H9 (cell line): ENCODE data around the gene RUSF1. TPM values are rescaled to one million over a fixed set of nuclear protein-coding genes. Genes with fewer than 3 reads are reported as not detected.
A peak's percentile ranks its signal among the peaks of the same experiment; 100 is the strongest.

Experiments used
- DNase-seq: peaks from one replicate; pipeline ENCODE4 v3.0.0-alpha.2; 2017
- H2AFZ ChIP-seq: one replicate; pipeline ENCODE4 v1.6.1; 2013; ENCODE audit warnings: mild to moderate bottlenecking, low read length, control low read depth, moderate library complexity
- H2AK5ac ChIP-seq: 2 replicates; pipeline ENCODE4 v1.6.1; 2013; ENCODE audit warnings: low read length, control low read depth, mixed read lengths; ENCODE audit not compliant: insufficient read length
- H2BK120ac ChIP-seq: one replicate; pipeline ENCODE4 v1.6.1; 2013; ENCODE audit warnings: low read depth, mild to moderate bottlenecking, low read length, control low read depth, inconsistent platforms; ENCODE audit not compliant: poor library complexity, severe bottlenecking
- H2BK12ac ChIP-seq: 2 replicates; pipeline ENCODE4 v1.6.1; 2013; ENCODE audit warnings: low read length, control low read depth, mixed read lengths, low read depth; ENCODE audit not compliant: insufficient read length
- H2BK15ac ChIP-seq: 2 replicates; pipeline ENCODE4 v1.6.1; 2013; ENCODE audit warnings: low read depth, low read length, control low read depth
- H2BK20ac ChIP-seq: one replicate; pipeline ENCODE4 v1.6.1; 2013; ENCODE audit warnings: low read depth, mild to moderate bottlenecking, low read length, control low read depth, inconsistent platforms; ENCODE audit not compliant: poor library complexity, severe bottlenecking
- H2BK5ac ChIP-seq: 2 replicates; pipeline ENCODE4 v1.6.1; 2013; ENCODE audit warnings: low read length, control low read depth, mixed read lengths; ENCODE audit not compliant: insufficient read length
- H3K14ac ChIP-seq: 2 replicates; pipeline ENCODE4 v1.6.1; 2013; ENCODE audit warnings: low read length, control low read depth; ENCODE audit not compliant: insufficient read depth
- H3K18ac ChIP-seq: 2 replicates; pipeline ENCODE4 v1.6.1; 2013; ENCODE audit warnings: low read depth, mild to moderate bottlenecking, mixed read lengths, low read length, control low read depth; ENCODE audit not compliant: insufficient read length
- H3K23ac ChIP-seq: 2 replicates; pipeline ENCODE4 v1.6.1; 2013; ENCODE audit warnings: low read length, control low read depth, mixed read lengths, low read depth; ENCODE audit not compliant: insufficient read length
- H3K23me2 ChIP-seq: 2 replicates; pipeline ENCODE4 v1.6.1; 2013; ENCODE audit warnings: low read depth, mild to moderate bottlenecking, mixed read lengths, low read length, control low read depth; ENCODE audit not compliant: insufficient read length, poor library complexity, severe bottlenecking
- H3K27ac ChIP-seq: 2 replicates; pipeline ENCODE4 v1.5.1; 2013; ENCODE audit warnings: low read length, control low read depth, mixed read lengths, low read depth; ENCODE audit not compliant: insufficient read length
- H3K27me3 ChIP-seq: 2 replicates; pipeline ENCODE4 v1.6.1; 2013; ENCODE audit warnings: low read length, control low read depth, inconsistent platforms; ENCODE audit not compliant: insufficient read depth
- H3K4ac ChIP-seq: 2 replicates; pipeline ENCODE4 v1.6.1; 2013; ENCODE audit warnings: low read depth, mild to moderate bottlenecking, control low read depth, inconsistent platforms, low read length, moderate library complexity
- H3K4me1 ChIP-seq: 2 replicates; pipeline ENCODE4 v1.6.1; 2013; ENCODE audit warnings: low read length, control low read depth, inconsistent platforms; ENCODE audit not compliant: insufficient read depth
- H3K4me2 ChIP-seq: 2 replicates; pipeline ENCODE4 v1.6.1; 2013; ENCODE audit warnings: low read length, control low read depth, mixed read lengths; ENCODE audit not compliant: insufficient read length, insufficient read depth
- H3K56ac ChIP-seq: 2 replicates; pipeline ENCODE4 v1.6.1; 2013; ENCODE audit warnings: low read depth, mild to moderate bottlenecking, mixed read lengths, low read length, control low read depth; ENCODE audit not compliant: insufficient read length
- H3K79me1 ChIP-seq: 2 replicates; pipeline ENCODE4 v1.6.1; 2013; ENCODE audit warnings: low read depth, mild to moderate bottlenecking, moderate library complexity, low read length, control low read depth, inconsistent platforms; ENCODE audit not compliant: insufficient read depth, poor library complexity, severe bottlenecking
- H3K79me2 ChIP-seq: 2 replicates; pipeline ENCODE4 v1.6.1; 2013; ENCODE audit warnings: low read length, control low read depth, inconsistent platforms; ENCODE audit not compliant: insufficient read depth
- H3K9ac ChIP-seq: 2 replicates; pipeline ENCODE4 v1.6.1; 2013; ENCODE audit warnings: low read length, control low read depth, mixed read lengths; ENCODE audit not compliant: insufficient read length; ENCODE audit errors: extremely low read depth
- H3K9me3 ChIP-seq: one replicate; pipeline ENCODE4 v1.6.1; 2013; ENCODE audit warnings: low read depth, low read length, inconsistent platforms; ENCODE audit not compliant: control insufficient read depth
- H3T11ph ChIP-seq: one replicate; pipeline ENCODE4 v1.6.1; 2013; ENCODE audit warnings: mild to moderate bottlenecking, low read length, control low read depth, inconsistent platforms
- H4K20me1 ChIP-seq: one replicate; pipeline ENCODE4 v1.6.1; 2013; ENCODE audit not compliant: control insufficient read depth, insufficient read length, insufficient read depth
- H4K5ac ChIP-seq: 2 replicates; pipeline ENCODE4 v1.6.1; 2013; ENCODE audit warnings: low read depth, mild to moderate bottlenecking, mixed read lengths, low read length, control low read depth; ENCODE audit not compliant: insufficient read length
- H4K8ac ChIP-seq: replicated peaks from 2 replicates; pipeline ENCODE4 v1.6.1; 2013; ENCODE audit warnings: low read length, control low read depth, mixed read lengths, low read depth; ENCODE audit not compliant: insufficient read length
- H4K91ac ChIP-seq: 2 replicates; pipeline ENCODE4 v1.6.1; 2013; ENCODE audit warnings: low read depth, mild to moderate bottlenecking, moderate library complexity, mixed read lengths, low read length, control low read depth; ENCODE audit not compliant: insufficient read length
- H3K27ac Mint-ChIP-seq, 3 experiments: 2 replicates in 2 of 3; 3 replicates in 1 of 3; pipeline ENCODE4 v1.8.0; 2020 to 2021; ENCODE audit warnings: mixed read lengths in 3 of 3, mild to moderate bottlenecking in 1 of 3, moderate library complexity in 1 of 3
- H3K27me3 Mint-ChIP-seq: 2 replicates; pipeline ENCODE4 v1.8.0; 2021; ENCODE audit warnings: low read depth, mild to moderate bottlenecking, moderate library complexity, mixed read lengths
- H3K36me3 Mint-ChIP-seq, 3 experiments: 2 replicates in 2 of 3; 3 replicates in 1 of 3; pipeline ENCODE4 v1.8.0; 2020 to 2021; ENCODE audit warnings: low read depth in 3 of 3, mixed read lengths in 3 of 3; ENCODE audit not compliant: insufficient read depth in 1 of 3
- H3K4me1 Mint-ChIP-seq, 2 experiments: 2 replicates each; pipeline ENCODE4 v1.8.0; 2020; ENCODE audit warnings: mixed read lengths in 2 of 2
- H3K4me3 Mint-ChIP-seq, 2 experiments: 2 replicates in 1 of 2; 3 replicates in 1 of 2; pipeline ENCODE4 v1.8.0; 2020 to 2021; ENCODE audit warnings: mild to moderate bottlenecking in 2 of 2, mixed read lengths in 2 of 2, moderate library complexity in 1 of 2
- H3K9me3 Mint-ChIP-seq, 2 experiments: 2 replicates in 1 of 2; 3 replicates in 1 of 2; pipeline ENCODE4 v1.8.0; 2020; ENCODE audit warnings: mild to moderate bottlenecking in 2 of 2, mixed read lengths in 2 of 2, moderate library complexity in 1 of 2
- WGBS: extraction: QIAGEN DNeasy Blood & Tissue Kit; methylation state at CpG from one replicate; pipeline ENCODE4 v1.1.7; 2013; ENCODE audit warnings: missing lambda C conversion rate, low lambda C conversion rate, mixed read lengths; ENCODE audit not compliant: insufficient read length; ENCODE audit errors: extremely low coverage; 5-methylcytosine and 5-hydroxymethylcytosine counted together
- total RNA-seq: library from RNA; stranded (reverse); gene quantifications from 2 replicates; pipeline ENCODE4 v1.2.1, GENCODE V29; 2021
- TF ChIP-seq, protein P1 (sequence below): fragments of 200-600 bp; sonication (generic); conservative IDR thresholded peaks from 3 replicates; pipeline ENCODE4 v1.8.0; 2021; ENCODE audit warnings: antibody characterized with exemption, mild to moderate bottlenecking

The RUSF1 gene
- total RNA-seq, 1 experiment from 2014 or later, result 33.4 TPM

DNA sequence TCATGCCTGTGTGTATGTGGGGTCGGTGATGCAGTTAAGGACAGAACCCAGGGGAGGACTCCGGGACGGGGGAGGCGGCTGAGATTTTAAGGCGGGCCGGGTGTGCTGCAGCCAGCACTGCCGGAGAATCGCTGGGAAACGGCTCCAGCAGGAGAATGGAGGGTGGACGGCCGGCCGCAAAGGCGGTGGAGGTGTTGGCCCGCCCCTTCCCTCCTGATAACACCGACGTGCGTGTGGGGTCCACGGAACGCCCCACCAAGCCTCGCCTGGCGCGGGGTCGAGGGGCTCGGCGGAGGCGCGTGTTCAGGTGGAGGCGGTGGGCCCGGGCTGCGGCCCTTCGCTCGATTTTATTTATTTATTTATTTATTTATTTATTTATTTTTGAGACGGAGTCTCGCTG is 66.2 kb downstream of the RUSF1 start:
- Histone ChIP-seq H2BK120ac (no peak overlapping the region), H3K9ac (no peak overlapping the region), H2AFZ (no peak overlapping the region), H3K27ac (no peak overlapping the region), H4K5ac (no peak overlapping the region), H3K4me2 (no peak overlapping the region), H2BK12ac (no peak overlapping the region), H3K27me3 (no peaks in the 10 kb centered on the region), H4K8ac (no peak overlapping the region), H3K4me1 (no peaks in the 10 kb centered on the region), H3K23ac (no peak overlapping the region), H3K18ac (no peak overlapping the region), H2BK15ac (no peak overlapping the region), H2AK5ac (no peak overlapping the region), H4K91ac (no peak overlapping the region), H4K20me1 (no peaks in the 10 kb centered on the region), H3K9me3 (no peaks in the 10 kb centered on the region), H2BK5ac (no peak overlapping the region), H2BK20ac (no peak overlapping the region), H3K79me1 (no peaks in the 10 kb centered on the region), H3K14ac (no peak overlapping the region), H3K79me2 (no peaks in the 10 kb centered on the region), H3K56ac (no peak overlapping the region), H3K23me2 (no peaks in the 10 kb centered on the region), H3K4ac (no peak overlapping the region), H3T11ph (no peak overlapping the region)
- Mint-ChIP-seq H3K4me3 (peak overlapping the region; percentile 77 to 81), H3K27me3 (peaks cover 9% of the 10 kb centered on the region), H3K36me3 (no peaks in the 10 kb centered on the region), H3K4me1 (peaks cover 5 to 11% of the 10 kb centered on the region in 2 experiments), H3K27ac (no peak overlapping the region; a peak in 1 of 7 replicates), H3K9me3 (peaks cover 4% of the 10 kb centered on the region in 2 experiments; a peak in 3 of 5 replicates)
- no CpG with 5 or more reads among the region's 34 CpGs for WGBS
- peak; percentile 31 for DNase-seq
- TF ChIP-seq, protein P1, sequence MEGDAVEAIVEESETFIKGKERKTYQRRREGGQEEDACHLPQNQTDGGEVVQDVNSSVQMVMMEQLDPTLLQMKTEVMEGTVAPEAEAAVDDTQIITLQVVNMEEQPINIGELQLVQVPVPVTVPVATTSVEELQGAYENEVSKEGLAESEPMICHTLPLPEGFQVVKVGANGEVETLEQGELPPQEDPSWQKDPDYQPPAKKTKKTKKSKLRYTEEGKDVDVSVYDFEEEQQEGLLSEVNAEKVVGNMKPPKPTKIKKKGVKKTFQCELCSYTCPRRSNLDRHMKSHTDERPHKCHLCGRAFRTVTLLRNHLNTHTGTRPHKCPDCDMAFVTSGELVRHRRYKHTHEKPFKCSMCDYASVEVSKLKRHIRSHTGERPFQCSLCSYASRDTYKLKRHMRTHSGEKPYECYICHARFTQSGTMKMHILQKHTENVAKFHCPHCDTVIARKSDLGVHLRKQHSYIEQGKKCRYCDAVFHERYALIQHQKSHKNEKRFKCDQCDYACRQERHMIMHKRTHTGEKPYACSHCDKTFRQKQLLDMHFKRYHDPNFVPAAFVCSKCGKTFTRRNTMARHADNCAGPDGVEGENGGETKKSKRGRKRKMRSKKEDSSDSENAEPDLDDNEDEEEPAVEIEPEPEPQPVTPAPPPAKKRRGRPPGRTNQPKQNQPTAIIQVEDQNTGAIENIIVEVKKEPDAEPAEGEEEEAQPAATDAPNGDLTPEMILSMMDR, result no peak
